Skeletal muscle tissue (tissue), 4 donors: ENCODE results near the gene CDH22. TPM values are rescaled to one million over a fixed set of nuclear protein-coding genes. Genes with fewer than 3 reads are reported as not detected.

Experiments
- H3K27ac ChIP-seq: one replicate; pipeline ENCODE4 v1.7.0; 2013; ENCODE audit warnings: mild to moderate bottlenecking, low read depth, low read length, inconsistent platforms
- H3K27me3 ChIP-seq, 3 donors: one replicate each; pipeline ENCODE4 v1.7.0; 2013; ENCODE audit warnings: low read length in 3 of 3; ENCODE audit not compliant: control insufficient read depth in 3 of 3, insufficient read depth in 3 of 3
- H3K36me3 ChIP-seq, 3 donors: one replicate each; pipeline ENCODE4 v1.7.0; 2013; ENCODE audit warnings: low read length in 3 of 3; ENCODE audit not compliant: control insufficient read depth in 3 of 3, insufficient read depth in 3 of 3
- H3K4me1 ChIP-seq, 3 donors: one replicate each; pipeline ENCODE4 v1.7.0; 2013; ENCODE audit warnings: low read length in 3 of 3, mild to moderate bottlenecking in 3 of 3; ENCODE audit not compliant: control insufficient read depth in 3 of 3, insufficient read depth in 3 of 3
- H3K4me3 ChIP-seq, 3 donors: one replicate each; pipeline ENCODE4 v1.7.0; 2013; ENCODE audit warnings: low read length in 3 of 3
- H3K9ac ChIP-seq, 3 donors: one replicate each; pipeline ENCODE4 v1.7.0; 2013; ENCODE audit warnings: low read length in 3 of 3, mild to moderate bottlenecking in 3 of 3, moderate library complexity in 2 of 3, low read depth in 1 of 3
- H3K9me3 ChIP-seq, 3 donors: one replicate each; pipeline ENCODE4 v1.7.0; 2013; ENCODE audit warnings: low read length in 3 of 3; ENCODE audit not compliant: control insufficient read depth in 3 of 3
- total RNA-seq: library from RNA; depleted of rRNA; stranded (reverse); fragments of >200 nt; gene quantifications from one replicate; pipeline ENCODE4 v1.2.3, GENCODE V29; 2014
- donor health status: Osteomylitis.

Gene CDH22
- total RNA-seq, 1 donor from 2014 or later = 0.52 TPM

DNA sequence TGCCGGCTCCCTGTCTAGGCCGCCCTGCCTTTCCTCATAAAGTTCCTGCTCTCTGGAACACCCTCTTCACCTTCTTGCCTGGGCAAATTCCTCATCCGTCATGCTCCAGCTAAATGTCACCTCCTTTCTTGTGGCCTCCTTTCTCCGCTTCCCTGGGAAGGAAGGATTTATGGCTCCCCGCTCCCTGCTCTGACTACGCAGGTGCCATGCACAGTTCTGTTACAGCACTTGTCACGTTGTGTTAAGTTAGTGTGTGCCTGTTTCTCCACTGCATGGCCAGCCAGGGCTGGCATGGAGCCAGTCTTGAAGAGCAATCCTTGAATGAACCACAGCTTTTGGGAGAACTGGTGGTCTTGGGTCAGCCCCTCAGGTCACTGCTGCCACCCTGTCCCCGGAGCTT is 128.4 kb downstream of the CDH22 start:
- H3K9ac ChIP-seq = no peak overlapping the region
- H3K27me3 ChIP-seq = peaks cover 22 to 56% (median 37%) of the 10 kb centered on the region in 3 donors
- no peaks in the 10 kb centered on the region for H3K4me1 ChIP-seq
- H3K9me3 ChIP-seq = no peaks in the 10 kb centered on the region
- no peak overlapping the region for H3K4me3 ChIP-seq
- no peaks in the 10 kb centered on the region for H3K36me3 ChIP-seq
- no peak overlapping the region for H3K27ac ChIP-seq

GRCh38 chr20:46178891-46179290 is 129.4 kb downstream of the CDH22 start:
- no peak overlapping the region for H3K4me3 ChIP-seq
- H3K27ac ChIP-seq = no peak overlapping the region
- H3K9me3 ChIP-seq = no peaks in the 10 kb centered on the region
- H3K4me1 ChIP-seq = no peaks in the 10 kb centered on the region
- H3K27me3 ChIP-seq = peaks cover 30 to 65% (median 45%) of the 10 kb centered on the region in 3 donors
- H3K36me3 ChIP-seq = no peaks in the 10 kb centered on the region
- H3K9ac ChIP-seq = no peak overlapping the region

DNA sequence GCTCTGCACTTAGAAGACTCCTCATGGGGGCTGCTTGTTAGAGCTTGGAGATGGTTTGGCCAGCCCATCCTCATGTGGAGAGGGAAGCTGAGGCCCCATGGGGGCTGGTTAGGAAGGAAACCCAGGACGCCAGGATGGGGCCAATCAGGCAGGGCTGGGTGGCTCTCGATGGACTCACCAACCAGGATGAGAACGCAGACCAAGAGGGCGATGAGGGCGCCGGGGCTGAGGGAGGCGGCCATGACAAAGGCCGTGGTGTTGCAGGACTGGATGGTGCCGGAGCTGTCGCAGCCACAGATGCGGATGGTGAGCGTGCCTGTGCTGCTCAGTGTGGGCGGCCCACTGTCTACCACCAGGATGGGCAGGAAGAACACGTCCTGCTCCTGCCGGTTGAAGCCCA is 130.5 kb downstream of the CDH22 start:
- Histone ChIP-seq H3K9ac (no peak overlapping the region), H3K27ac (no peak overlapping the region), H3K9me3 (no peaks in the 10 kb centered on the region), H3K27me3 (peaks cover 42 to 70% (median 55%) of the 10 kb centered on the region in 3 donors), H3K4me1 (no peaks in the 10 kb centered on the region), H3K4me3 (no peak overlapping the region), H3K36me3 (no peaks in the 10 kb centered on the region)

- Histone ChIP-seq H3K27me3 (peaks cover 48 to 79% (median 60%) of the 10 kb centered on the region in 3 donors), H3K4me1 (no peaks in the 10 kb centered on the region), H3K9ac (no peak overlapping the region), H3K27ac (no peak overlapping the region), H3K9me3 (no peaks in the 10 kb centered on the region), H3K4me3 (no peak overlapping the region), H3K36me3 (no peaks in the 10 kb centered on the region)
These were observed 131.4 kb downstream of the CDH22 start for GRCh38 chr20:46176739-46177378.

DNA sequence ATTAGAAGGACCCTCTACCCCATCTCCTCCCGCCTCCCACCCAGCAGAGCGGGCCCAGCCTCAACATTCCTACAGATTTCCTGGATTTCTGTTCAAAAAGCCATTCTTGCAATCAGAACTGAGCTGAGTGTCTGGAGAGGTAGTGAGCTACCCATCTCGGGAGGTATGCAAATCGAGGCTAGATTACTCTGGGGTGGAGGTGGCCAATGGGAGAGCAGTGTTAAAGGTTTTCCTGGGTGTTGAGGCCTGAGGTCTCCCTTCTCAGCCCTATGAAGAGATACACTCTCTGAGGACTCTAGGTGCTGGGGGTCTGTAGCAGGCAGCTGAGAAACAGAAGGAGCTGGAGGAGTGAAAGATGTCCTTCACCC is 133.2 kb downstream of the CDH22 start:
- no peak overlapping the region for H3K9ac ChIP-seq
- no peak overlapping the region for H3K27ac ChIP-seq
- no peaks in the 10 kb centered on the region for H3K36me3 ChIP-seq
- H3K9me3 ChIP-seq = no peaks in the 10 kb centered on the region
- no peak overlapping the region for H3K4me3 ChIP-seq
- peaks cover 48 to 77% (median 65%) of the 10 kb centered on the region in 3 donors for H3K27me3 ChIP-seq
- H3K4me1 ChIP-seq = peaks cover 0 to 3% (median 0%) of the 10 kb centered on the region in 3 donors

GRCh38 chr20:46174469-46175126 is 133.7 kb downstream of the CDH22 start:
- H3K27me3 ChIP-seq = peaks cover 43 to 71% (median 61%) of the 10 kb centered on the region in 3 donors
- H3K27ac ChIP-seq = no peak overlapping the region
- H3K9me3 ChIP-seq = no peaks in the 10 kb centered on the region
- no peak overlapping the region for H3K4me3 ChIP-seq
- H3K9ac ChIP-seq = no peak overlapping the region
- peaks cover 0 to 3% (median 0%) of the 10 kb centered on the region in 3 donors for H3K4me1 ChIP-seq
- no peaks in the 10 kb centered on the region for H3K36me3 ChIP-seq

DNA sequence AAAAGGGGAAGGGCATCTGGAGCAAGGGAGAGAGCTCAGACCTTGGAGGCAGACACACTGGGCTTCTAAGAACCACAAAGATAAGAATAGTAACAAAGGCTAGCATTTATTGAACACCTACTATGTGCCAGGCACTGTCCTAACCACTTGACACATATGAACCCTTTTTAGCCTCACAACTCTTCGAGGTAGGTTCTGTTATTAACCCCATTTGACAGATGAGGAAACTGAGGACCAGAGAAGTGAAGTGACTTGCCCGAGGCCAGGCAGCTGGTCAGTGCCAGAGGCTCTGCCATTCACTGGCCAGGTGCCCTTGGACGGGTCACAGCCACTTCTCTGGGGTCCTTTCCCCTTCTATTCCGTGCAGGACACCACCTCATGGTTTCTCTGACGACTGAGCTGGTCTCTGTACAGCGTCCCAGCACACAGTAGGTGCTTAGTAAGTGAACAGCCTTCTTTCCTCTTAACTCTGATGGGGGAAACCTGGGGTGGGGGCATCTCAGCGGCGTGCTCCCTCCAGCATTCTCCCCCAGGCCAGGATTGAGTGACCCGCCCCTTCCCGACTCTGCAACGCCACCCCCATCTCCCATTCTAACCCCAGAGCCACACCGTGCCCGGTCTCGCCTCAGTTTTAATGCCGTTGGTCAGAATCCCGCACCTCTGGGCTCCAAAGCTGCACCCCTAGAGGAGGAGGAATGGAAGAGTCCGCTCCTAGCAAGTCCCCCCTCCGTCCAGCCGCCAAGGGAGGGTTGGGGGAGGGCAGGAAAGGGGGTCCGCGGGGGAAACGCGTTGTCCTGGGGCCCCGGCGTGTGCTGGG is 134.4 kb downstream of the CDH22 start:
- Histone ChIP-seq H3K4me1 (peaks cover 0 to 3% (median 0%) of the 10 kb centered on the region in 3 donors), H3K27ac (no peak overlapping the region), H3K9me3 (no peaks in the 10 kb centered on the region), H3K36me3 (no peaks in the 10 kb centered on the region), H3K4me3 (no peak overlapping the region), H3K27me3 (peaks cover 43 to 71% (median 60%) of the 10 kb centered on the region in 3 donors), H3K9ac (no peak overlapping the region)

- Histone ChIP-seq H3K9ac (no peak overlapping the region), H3K4me1 (peaks cover 0 to 3% (median 0%) of the 10 kb centered on the region in 3 donors), H3K36me3 (no peaks in the 10 kb centered on the region), H3K27ac (no peak overlapping the region), H3K27me3 (peaks cover 43 to 64% (median 61%) of the 10 kb centered on the region in 3 donors), H3K9me3 (no peaks in the 10 kb centered on the region), H3K4me3 (no peak overlapping the region)
These were observed 135.2 kb downstream of the CDH22 start for GRCh38 chr20:46172961-46173536.

DNA sequence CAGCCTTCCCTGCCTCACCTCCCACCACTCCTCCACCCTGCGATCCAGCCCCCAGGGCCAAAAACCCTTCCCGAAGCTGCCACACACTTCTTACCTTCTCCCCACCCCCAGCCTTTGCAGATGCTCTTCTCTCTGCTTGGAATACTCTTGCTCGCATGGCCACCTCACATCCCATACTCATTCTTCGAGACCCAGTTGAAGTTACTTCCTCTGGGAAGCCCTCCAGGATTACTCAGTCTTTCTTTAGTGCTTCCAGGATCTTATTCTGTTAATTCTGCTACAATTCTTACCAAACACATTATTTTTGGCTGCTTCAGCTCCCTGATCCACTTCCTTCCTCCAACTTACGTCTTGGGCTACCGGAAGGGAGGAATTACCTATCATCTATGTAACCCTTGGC is 135.8 kb downstream of the CDH22 start:
- Histone ChIP-seq H3K9me3 (no peaks in the 10 kb centered on the region), H3K36me3 (no peaks in the 10 kb centered on the region), H3K9ac (no peak overlapping the region), H3K4me3 (no peak overlapping the region), H3K27me3 (peaks cover 43 to 61% (median 59%) of the 10 kb centered on the region in 3 donors), H3K27ac (no peak overlapping the region), H3K4me1 (peaks cover 0 to 3% (median 0%) of the 10 kb centered on the region in 3 donors)
